Measurements from ENCODE around the gene CACNA1I.

- TF ChIP-seq CTCF (IDR thresholded peaks at IDR 0.05) = no peak
- no peak for TF ChIP-seq ZFX (IDR thresholded peaks at IDR 0.05; ENCODE audit: borderline replicate concordance)
Measured at GRCh38 chr22:39707351-39707750, 136.8 kb downstream of the CACNA1I start.

Data from 22Rv1 (cell line).